ENCODE data around the gene PIK3CA. TPM values are rescaled to one million over a fixed set of nuclear protein-coding genes. Genes with fewer than 3 reads are reported as not detected.

PIK3CA gene
- total RNA-seq, 2 experiments from 2014 or later = 14.1 to 20.8 TPM

- Mint-ChIP-seq H3K27me3 (peaks cover 3% of the 10 kb centered on the region), H3K27ac (no peak overlapping the region), H3K4me1 (ENCODE audit: low read depth) (peaks cover 15% of the 10 kb centered on the region), H3K9me3 (peaks cover 9% of the 10 kb centered on the region), H3K4me3 (peak overlapping the region; percentile 76), H3K36me3 (ENCODE audit: low read depth) (no peaks in the 10 kb centered on the region)
- DNase-seq (peak; percentile 69), ATAC-seq (peak; percentile 98)
- TF ChIP-seq CTCF (IDR thresholded peaks at IDR 0.05) = no peak
- CTCF ChIA-PET = no interaction called here
- POLR2A ChIA-PET = interaction anchor here (1.0 kb wide), 1 partner anchor 112 kb away, joined by 3 read pairs; no protein-coding TSS in a partner anchor
- intact Hi-C loops (cut with micrococcal nuclease) = no loop called here
These were observed 113.0 kb downstream of the PIK3CA start for GRCh38 chr3:179260949-179261765.

DNA sequence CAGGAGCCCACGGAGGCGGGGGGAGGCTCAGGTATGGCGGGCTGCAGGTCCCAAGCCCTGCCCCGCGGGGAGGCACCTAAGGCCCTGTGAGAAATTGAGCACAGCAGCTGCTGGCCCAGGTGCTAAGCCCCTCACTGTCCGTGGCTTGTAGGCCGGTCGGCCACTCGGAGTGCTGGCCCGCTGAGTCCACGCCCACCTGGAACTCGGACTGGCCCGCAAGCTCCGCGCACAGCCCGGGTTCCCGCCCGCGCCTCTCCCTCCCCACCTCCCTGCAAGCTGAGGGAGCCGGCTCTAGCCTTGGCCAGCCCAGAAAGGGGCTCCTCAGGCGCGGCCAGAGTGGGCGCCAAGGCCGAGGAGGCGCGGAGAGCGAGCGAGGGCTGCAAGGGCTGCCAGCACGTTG lies 115.0 kb downstream of the PIK3CA start:
- ATAC-seq = no peak
- Mint-ChIP-seq H3K9me3 (peaks cover 9% of the 10 kb centered on the region), H3K4me1 (ENCODE audit: low read depth) (peaks cover 15% of the 10 kb centered on the region), H3K27ac (no peak overlapping the region), H3K4me3 (no peak overlapping the region), H3K36me3 (ENCODE audit: low read depth) (no peaks in the 10 kb centered on the region), H3K27me3 (peaks cover 3% of the 10 kb centered on the region)
- ChIA-PET POLR2A (no interaction called here), CTCF (interaction anchor here (1.3 kb wide), 1 partner anchor 52 kb away, joined by 3 read pairs; no protein-coding TSS in a partner anchor)
- intact Hi-C loops (cut with micrococcal nuclease) = no loop called here
- no peak for DNase-seq
- TF ChIP-seq CTCF (IDR thresholded peaks at IDR 0.05) = no peak

DNA sequence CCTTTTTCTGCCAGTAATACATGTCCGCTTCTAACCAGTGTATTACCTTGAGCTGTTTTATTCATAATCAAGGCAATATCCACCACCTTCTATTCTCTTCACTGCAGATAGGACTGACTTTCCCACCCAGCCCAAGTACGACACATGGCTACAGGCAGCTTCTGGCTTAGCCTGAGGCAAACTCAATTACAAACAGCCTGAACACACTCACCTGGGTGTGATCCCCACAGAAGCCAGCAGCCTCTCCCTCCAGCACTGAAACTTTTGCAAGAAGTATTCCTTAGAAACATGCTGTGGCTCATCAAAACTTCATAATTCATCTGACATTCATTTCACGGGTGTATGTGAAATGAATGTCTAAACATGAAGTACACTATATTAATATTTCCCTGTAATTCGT lies 116.3 kb downstream of the PIK3CA start:
- peaks cover 9% of the 10 kb centered on the region for H3K9me3 Mint-ChIP-seq
- H3K4me3 Mint-ChIP-seq = no peak overlapping the region
- no peak for DNase-seq
- no peaks in the 10 kb centered on the region for H3K36me3 Mint-ChIP-seq (ENCODE audit: low read depth)
- H3K27me3 Mint-ChIP-seq = peaks cover 3% of the 10 kb centered on the region
- peaks cover 15% of the 10 kb centered on the region for H3K4me1 Mint-ChIP-seq (ENCODE audit: low read depth)
- CTCF ChIA-PET = no interaction called here
- POLR2A ChIA-PET = no interaction called here
- no peak for TF ChIP-seq CTCF (IDR thresholded peaks at IDR 0.05)
- ATAC-seq = no peak
- intact Hi-C loops (cut with micrococcal nuclease) = no loop called here
- no peak overlapping the region for H3K27ac Mint-ChIP-seq

- no peak for ATAC-seq
- intact Hi-C loops (cut with micrococcal nuclease) = no loop called here
- peaks cover 3% of the 10 kb centered on the region for H3K27me3 Mint-ChIP-seq
- peaks cover 9% of the 10 kb centered on the region for H3K4me1 Mint-ChIP-seq (ENCODE audit: low read depth)
- no peak overlapping the region for H3K27ac Mint-ChIP-seq
- H3K4me3 Mint-ChIP-seq = no peak overlapping the region
- H3K36me3 Mint-ChIP-seq (ENCODE audit: low read depth) = no peaks in the 10 kb centered on the region
- no peak for DNase-seq
- CTCF ChIA-PET = no interaction called here
- TF ChIP-seq CTCF (IDR thresholded peaks at IDR 0.05) = no peak
- peaks cover 4% of the 10 kb centered on the region for H3K9me3 Mint-ChIP-seq
- POLR2A ChIA-PET = no interaction called here
These were observed 116.9 kb downstream of the PIK3CA start for GRCh38 chr3:179265092-179265491.

DNA sequence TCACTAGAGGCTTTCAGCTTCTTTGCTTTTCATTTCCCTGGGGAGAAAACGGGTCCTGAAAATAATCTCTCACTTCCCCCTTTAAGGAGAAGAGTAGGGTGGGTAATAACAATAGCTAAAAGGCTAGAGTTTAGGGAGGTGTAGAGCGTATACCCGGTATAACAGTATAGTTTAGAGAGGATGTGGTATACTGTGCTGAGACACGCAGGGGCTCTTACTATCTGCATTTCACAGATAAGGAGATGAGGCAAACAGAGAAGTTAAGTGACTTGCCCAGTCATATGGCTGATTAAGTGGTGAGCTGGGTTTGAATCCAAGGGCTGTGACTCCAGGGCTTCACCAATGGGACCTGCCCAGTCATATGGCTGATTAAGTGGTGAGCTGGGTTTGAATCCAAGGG lies 117.7 kb downstream of the PIK3CA start:
- H3K4me1 Mint-ChIP-seq (ENCODE audit: low read depth) = peaks cover 2% of the 10 kb centered on the region
- peak; percentile 13 for ATAC-seq
- H3K36me3 Mint-ChIP-seq (ENCODE audit: low read depth) = no peaks in the 10 kb centered on the region
- TF ChIP-seq CTCF (IDR thresholded peaks at IDR 0.05) = no peak
- no peak overlapping the region for H3K4me3 Mint-ChIP-seq
- H3K27me3 Mint-ChIP-seq = peaks cover 3% of the 10 kb centered on the region
- H3K27ac Mint-ChIP-seq = no peak overlapping the region
- ChIA-PET POLR2A (no interaction called here), CTCF (no interaction called here)
- no peak for DNase-seq
- no peaks in the 10 kb centered on the region for H3K9me3 Mint-ChIP-seq
- intact Hi-C loops (cut with micrococcal nuclease) = no loop called here

Data from activated CD8-positive, alpha-beta T cell treated with anti-CD3 and anti-CD28 coated beads for 36 hours (primary cell).